H4 (cell line): Measurements from ENCODE around the gene CHID1. TPM values are rescaled to one million over a fixed set of nuclear protein-coding genes. Genes with fewer than 3 reads are reported as not detected.

Experiments used
- DNase-seq: peaks from one replicate; pipeline ENCODE4 v3.0.0-alpha.2; 2015; ENCODE audit warnings: low spot score
- total RNA-seq: library from RNA; depleted of rRNA; stranded (reverse); fragments of >200 nt; shearing (Covaris generic); gene quantifications from 2 replicates; pipeline ENCODE4 v1.2.3, GENCODE V29; 2014

Gene CHID1
- total RNA-seq, 1 experiment from 2014 or later, result 65.1 TPM

DNA sequence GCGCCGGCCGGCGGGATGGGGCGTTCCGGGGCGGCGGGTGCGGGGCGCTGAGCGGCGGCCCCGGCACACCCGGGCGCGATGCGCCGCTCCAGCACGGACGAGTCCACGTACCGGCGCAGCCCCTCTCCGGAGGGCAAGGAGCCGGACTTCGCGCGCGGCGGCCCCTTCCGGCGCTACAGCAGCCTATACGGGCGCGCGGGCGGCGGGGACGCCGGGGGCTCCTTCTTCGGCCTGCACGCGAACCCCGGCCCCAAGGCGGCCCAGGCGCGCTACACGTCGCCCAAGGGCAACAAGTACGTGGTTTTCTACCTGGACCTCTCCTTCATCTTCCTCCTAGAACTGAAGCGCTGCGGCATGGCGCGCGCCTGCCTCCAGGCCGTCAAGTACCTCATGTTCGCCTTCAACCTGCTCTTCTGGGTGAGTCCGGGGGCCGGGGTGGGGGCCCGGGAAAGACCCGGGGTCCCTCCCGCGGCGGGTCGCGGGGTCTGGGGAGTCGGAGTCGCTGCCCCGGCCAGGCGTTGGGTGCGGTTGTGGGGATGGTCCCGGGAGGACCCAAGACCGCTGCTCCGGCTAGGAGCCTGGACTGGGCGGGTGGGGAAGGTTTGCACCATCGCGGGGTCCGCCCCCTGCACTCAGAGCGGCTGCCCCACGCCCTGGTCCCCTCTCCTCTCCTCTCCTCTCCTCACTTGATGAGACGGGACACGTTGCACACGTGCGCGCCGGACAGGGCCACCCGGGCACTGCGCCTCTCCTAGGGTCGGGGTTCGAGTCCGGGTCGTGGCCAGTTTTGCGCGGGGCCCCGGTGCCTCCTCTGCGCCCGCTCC is 60.4 kb downstream of the CHID1 start:
- DNase-seq, result no peak

DNA sequence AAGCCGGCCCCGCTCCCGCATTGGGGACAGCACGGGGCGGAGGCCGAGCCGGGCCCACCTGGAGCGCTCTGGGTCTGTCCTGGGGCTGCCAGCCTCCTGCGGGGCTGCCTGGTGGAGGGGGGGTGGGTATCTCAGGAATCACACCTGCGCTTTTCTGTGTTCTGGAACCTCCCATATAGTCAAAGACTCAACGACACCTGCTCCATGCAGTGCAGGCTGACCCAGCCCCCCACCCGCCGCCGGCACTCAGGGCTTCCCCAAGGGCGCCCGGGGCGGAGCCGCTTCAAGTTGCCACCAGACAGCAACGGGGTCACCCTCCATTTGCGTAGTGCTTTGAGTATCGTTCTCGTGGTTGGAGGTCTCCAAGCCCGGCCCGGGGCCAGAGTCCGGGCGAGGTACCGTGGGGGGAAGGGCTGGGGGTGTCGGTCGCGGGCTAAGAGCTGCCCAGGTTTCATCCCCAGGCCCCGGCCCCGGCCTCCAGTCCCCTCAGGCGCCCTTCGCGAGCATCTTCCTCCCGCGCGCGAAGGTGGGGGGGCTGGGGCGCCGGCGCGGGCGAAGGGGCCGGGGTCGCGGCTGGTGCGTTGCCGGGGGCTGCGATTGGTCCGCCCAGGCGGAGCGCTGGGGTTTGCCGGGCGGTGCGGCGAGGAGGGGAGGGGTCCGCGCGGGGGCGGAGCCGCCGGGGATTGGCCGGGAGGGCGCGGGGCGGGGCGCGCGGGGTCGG is 61.3 kb downstream of the CHID1 start:
- DNase-seq, result no peak

DNA sequence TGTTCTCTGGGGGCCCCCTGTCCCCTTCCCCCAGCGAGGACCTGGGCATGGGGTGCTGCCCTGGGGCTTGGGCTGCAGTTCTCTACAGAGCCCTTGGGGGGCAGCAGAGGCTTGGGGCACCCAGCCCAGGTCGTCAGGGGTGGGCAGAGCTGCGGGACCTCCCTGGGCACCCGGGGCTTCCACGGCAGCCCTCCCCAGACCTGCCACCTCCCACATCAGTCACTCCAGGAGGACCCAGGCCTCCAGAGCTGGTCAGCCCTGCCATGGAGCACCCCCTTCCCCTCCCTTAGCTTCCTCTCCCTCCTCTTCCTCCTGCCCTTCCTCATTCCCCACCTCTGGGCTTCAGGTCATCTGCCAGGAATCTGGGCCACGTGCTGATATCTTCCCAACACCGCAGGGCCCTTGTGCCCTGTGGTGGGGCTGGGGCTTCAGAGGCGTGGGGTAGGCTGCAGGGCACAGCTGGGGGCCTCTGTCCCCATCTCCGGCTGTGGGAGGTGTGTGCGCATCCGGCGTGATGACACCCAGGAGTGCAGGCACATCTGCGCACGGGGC is 62.2 kb downstream of the CHID1 start:
- no peak for DNase-seq

DNA sequence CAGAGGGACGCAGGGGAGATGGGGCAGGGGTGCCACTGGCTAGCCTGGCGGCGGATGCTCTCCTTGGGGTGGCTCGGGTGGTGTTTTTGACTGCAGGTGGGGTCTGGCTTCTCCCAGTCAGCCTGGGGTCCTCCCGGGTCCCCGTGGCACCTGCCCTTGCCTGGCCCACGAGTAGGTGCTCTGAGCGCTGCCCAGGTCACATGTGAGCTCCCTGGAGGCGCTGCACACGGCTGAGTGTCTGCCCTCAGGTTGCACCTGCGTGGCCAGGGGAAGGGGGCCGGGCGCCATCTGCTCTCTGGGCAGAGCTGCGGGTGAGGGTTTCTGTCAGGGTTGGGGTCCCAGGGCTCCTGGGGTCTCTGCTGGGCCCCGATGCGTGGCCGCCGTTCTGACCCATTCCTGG is 62.7 kb downstream of the CHID1 start:
- DNase-seq, result no peak

DNA sequence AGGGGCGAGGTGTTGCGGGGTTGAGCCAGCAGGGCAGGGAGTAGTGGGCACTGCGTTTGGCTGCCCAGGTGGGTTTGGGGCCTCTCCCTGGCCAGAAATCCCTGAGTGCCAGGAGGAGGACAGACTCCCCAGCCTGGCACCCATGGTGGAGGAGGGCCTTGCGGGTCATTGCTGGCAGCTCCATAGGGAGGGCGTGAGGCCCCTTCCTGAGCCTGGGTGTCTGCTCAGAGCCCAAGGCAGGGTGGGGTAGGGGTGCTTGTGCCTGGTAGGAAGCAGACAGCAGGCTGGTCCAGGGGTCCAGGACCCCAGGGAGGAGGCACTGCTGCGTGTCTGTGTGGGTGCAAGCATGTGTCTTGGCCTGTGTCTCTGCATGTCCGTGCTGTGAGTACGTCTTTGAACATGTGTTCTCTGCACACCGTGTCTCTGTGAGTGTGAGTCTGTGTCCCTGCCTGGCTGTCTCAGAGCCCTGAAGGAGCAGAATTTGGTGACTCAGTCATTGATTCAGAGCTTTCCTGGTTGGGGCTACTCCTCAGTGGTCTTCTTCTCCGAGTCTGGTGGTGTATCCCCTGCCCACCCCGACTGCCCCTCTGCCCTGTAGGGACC is 64.0 kb downstream of the CHID1 start:
- DNase-seq, result no peak

DNA sequence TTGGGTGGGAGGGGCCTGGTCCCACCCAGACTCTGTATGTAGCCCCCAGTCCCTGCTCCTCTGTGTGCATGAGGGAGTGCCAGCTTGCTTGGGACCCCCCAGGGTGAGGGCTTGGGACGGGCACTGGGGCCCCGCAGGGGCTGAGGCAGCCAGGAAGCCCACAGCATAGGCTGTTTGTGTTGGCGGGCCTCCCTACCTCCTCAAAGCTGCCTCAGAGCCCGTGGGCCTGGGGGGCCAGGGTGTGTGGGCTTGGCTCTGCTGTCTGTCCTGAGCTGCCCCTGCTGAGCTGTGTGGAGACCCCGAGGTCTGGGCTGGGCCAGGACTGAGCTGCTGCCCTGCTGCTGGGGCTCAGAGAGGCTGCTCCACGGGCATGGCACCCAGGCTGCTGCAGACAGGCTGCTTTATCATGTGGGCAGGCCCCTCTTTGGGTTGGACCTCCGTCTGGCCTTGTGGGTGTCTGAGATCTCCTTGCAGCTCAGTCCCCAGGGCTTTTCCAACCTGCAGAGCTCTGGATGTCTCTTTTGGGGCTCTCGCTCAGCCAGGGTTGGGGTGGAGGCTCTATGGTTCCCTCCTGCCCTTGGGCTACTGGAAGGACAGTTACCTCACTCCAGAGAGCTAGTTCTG is 64.6 kb downstream of the CHID1 start:
- no peak for DNase-seq

DNA sequence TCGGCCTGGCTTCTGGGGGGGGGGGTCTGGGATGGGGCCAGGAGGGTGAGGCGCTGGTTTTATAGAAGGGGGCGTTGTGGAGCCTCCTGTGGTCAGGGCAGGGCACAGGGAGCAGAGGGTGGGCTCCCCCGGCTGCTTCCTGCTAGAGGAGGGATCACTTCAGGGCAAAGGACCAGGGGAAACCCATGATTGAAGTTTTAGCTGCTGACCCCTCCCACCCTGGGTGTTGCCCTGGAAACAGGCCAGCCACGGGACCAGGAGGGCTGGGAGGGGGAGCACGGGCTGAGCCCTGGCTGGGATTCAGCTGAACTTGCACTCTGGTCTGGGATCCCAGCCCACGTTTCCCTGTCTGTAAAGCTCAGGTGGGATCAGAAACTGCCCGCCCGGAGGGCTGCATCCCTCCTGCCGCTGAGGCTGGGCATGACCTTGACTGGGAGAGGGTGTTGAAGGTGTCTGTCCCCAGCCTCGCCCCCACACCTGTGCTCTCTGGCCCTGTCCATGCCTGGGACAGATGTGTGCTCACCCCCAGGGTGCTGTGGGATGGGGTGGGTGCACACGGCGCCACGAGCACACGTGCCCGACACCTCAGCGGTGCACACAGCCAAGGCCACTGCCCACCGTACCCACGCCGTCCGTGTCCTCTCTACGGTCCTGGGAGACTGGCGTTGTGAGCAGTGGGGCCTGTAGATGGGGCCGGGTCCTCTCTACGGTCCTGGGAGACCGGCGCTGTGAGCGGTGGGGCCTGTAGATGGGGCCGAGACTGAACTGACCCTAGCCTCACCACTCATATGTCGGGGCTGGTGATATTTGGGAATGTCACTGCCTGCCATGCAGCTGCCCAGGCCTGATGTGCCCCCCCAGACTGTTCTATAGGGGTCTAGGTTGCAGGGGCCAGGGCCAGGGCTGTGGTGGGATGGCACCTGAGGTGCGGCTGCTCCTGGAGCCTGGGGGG is 65.6 kb downstream of the CHID1 start:
- DNase-seq, result peak; percentile 95

DNA sequence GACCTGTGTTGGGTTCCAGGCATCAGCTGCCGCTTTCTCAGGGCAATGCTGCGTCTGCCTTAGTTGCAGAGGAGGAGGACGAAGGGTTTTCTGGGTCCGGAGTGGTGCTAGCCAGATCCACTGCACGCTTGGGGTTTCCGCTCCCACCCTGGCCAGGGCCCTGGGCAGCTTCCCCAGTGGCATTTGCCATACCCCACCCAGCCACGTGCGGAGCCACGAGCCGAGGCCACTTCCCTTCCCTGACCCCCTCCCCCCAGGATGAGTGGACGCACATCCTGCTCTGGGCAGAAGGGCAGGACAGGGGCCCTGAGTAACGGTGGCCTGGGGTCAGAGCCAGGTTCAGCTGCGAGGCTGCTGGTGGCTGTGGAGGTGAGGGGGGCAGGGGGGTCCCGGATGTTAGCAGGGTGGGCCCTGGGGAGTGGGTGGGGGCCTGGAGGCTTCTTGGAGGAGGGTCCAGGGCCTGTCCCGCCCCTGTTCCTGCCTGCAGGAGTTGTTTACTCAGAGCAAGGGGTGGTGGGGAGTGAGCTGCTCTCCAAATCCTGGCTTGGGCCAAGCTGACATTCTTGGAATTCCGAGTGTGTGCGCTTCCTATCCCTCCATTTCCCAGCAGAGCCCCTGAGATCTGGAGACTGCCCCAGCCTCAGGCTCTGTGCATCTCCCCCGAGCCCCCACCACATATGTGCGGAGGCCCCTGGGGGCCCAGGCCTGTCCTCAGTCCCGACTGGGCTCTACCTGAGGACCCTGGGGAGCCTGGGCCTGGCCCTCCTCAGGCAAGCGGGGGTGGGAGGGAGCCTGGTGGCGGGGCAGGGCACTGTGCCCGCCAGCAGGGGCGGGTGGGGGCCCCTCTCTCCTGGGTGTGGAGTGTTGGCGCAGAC is 66.6 kb downstream of the CHID1 start:
- DNase-seq, result peak; percentile 96

DNA sequence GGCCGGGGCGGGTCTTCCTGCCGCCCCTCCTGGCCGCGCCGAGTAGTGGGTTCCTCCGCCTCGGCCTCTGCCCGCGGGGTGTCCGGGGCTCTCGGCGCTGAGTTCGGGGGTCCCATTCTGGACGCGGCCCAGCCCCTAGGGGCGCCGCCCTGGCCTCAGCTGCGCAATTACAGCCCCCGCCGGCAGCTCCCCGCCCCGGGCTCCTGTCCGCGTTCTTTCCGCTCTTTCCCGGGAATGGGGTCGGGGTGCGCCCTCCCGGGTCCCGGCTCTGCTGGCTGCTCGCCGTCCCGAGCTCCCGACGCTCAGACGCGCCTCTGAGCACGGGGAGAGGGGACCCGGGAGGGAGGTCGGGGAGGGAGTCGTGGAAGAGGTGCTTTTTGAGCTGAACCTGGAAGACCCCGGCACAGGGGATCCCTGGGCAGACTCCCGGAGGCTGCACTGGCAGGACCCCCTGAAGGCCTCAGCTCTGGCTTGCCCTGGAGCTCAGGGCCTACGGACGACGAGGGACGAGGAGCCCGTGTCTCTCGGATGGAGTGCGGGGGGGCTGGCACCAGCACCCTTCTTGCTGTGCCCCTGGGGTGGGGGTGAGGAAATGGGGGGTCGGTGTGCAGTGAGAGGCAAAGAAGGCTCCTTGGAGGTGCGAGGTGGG is 67.4 kb downstream of the CHID1 start:
- no peak for DNase-seq

DNA sequence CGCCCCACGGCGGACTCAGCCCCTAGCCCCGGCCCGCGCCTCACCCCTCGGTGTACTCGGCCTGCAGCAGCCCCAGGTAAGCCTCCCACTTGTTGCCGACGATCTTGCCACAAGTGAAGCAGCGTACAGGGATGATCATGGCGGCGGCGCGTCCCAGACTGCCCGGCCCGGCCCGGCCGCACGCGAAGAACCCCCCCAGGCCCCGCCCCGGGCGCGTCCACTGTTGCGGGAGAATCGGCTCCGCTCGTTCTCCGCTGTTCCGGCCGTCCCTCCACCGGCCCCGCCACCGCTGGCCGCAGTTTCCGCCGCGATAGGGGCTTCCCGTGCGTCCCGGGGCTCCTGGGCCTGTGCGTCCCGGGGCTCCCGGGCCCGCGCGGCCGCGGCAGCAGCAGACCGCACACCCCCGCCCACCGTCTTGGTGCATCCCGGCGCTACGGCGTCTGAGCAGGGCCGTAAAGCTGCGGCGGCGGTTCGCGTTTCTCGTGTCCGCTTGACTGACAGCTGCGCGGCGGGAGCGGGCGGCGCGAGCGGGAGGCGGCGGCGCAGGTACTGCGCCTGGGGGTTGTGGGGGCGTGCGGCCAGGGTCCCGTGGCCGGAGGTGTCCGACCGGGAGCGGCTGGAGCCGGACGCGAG is 68.1 kb downstream of the CHID1 start, which contains the start of the genes POLR2L and TSPAN4:
Gene POLR2L (minus strand): TSS at position 160 of the 633 bp plus-strand sequence. CDS start 21 bp downstream, at position 139.
Gene TSPAN4 (plus strand): TSS at position 483 of the 633 bp plus-strand sequence. CDS start 7,453 bp downstream, outside the sequence.
- peak; percentile 92 for DNase-seq

DNA sequence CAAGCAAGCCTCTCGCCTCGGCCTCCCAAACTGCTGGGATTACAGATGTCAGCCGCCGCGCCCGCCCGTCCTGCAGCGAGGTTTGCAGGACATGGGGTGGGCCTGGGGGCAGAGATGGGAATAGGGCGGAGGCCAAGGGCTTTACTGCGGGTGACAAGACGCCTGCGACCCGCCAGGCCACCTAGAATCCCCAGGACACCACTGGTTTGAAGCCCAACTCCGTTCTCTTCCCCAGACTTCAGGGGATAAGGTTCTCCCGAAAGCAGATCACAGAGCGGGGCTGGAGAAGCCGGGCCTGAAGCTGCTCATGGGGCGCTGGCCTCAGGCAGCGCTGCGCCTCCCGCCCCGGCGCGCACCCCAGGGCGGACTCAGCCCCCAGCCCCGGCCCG is 68.6 kb downstream of the CHID1 start:
- no peak for DNase-seq

DNA sequence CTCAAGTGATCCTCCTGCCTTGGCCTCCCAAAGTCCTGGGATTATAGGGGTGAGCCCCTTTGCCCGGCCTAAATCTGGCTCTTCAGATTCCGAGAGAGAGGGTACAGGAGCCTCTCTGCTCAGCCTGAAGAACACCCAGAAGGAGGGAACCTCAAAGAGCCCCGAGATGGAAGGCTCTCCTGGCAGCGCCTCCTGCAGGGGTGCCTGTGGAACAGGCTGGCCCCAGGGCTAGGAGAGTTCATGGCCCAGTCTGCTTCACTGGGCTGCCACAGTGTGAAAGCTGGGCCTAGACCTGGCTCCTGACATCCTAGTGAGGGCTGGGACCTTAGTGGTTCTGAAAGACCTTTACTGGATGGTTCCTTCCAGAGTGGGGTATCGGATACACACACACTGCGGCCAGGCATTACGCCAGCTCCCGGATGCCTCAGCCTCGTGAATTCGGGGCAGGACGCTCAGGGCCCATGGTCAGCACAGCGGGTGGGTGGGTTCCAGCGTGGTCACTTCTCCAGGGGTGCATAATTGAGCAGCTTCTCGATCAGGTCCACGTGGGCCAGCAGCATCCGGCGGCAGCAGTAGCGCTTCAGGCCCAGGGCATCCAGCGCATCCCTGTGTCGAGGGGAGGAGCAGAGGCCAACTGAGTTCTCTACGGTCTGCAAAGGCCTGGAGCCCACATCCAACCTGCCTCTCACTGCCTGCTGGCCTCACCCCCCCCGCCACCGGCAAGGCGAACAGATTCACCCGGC is 70.6 kb downstream of the CHID1 start:
- DNase-seq, result no peak

DNA sequence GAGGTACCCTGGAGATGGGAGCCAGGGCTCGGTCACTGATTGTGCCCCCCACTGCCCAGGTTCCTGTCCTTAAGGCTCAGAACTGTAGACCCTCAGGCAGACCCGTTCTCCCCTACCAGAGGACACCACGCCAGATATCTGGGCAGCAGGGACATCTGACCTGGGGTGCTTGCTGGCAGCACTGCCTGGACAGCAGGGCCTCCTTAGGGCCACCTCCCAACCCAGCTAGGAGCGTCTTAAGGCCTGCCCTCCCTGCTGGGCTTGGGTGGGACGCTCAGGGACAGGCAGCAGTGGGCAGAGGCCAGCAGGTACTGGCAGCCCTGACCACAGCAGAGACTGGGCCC is 71.4 kb downstream of the CHID1 start:
- no peak for DNase-seq

DNA sequence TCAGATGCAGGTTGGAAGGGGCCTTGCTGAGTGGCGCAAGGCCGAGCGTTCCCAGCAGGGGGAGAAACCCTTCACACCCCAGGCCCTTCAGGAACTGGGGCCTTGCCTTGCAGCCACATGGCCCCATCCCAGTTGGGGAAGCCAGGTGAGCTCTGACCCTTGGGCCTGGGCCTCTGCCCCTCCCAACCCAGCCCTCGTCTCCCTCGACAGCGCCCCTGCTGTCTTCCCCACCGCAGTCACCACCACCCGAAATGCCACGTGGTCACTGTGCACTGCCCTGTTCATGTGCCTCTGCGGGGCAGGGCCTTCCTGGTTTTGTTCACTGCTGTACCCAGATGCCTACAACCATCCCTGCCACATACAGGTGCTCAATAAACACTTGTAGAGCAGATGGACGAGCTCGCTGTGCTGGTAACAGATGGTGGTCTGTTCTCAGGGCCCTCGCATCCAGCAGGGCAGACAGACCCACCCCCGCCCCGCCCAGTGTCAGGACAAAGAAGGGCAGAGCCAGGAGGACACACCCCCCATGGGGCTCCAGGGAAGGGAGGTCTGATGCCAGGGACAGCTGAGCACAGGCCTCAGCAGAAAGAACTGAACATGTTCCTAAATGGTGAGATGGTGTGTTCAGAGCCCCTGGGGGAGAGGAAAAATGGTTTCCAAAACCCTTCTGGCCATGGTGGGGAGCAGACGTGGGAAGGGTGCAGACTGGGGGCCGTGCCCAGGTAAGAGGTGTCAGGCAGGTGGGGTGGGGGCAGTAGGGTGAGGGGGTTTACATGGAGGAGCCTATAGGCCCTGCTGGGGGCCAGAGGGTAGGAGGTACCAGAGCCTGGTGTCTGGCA is 72.0 kb downstream of the CHID1 start:
- peak; percentile 70 for DNase-seq

DNA sequence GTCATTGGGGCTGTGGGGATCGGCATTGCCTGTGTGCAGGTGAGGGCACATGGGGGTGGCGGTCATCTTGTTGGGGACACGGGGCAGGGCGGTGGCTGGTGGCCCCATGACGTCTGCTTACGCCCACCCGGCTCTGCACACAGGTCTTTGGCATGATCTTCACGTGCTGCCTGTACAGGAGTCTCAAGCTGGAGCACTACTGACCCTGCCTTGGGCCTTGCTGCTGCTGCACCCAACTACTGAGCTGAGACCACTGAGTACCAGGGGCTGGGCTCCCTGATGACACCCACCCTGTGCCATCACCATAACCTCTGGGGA is 72.7 kb downstream of the CHID1 start:
- DNase-seq, result no peak

DNA sequence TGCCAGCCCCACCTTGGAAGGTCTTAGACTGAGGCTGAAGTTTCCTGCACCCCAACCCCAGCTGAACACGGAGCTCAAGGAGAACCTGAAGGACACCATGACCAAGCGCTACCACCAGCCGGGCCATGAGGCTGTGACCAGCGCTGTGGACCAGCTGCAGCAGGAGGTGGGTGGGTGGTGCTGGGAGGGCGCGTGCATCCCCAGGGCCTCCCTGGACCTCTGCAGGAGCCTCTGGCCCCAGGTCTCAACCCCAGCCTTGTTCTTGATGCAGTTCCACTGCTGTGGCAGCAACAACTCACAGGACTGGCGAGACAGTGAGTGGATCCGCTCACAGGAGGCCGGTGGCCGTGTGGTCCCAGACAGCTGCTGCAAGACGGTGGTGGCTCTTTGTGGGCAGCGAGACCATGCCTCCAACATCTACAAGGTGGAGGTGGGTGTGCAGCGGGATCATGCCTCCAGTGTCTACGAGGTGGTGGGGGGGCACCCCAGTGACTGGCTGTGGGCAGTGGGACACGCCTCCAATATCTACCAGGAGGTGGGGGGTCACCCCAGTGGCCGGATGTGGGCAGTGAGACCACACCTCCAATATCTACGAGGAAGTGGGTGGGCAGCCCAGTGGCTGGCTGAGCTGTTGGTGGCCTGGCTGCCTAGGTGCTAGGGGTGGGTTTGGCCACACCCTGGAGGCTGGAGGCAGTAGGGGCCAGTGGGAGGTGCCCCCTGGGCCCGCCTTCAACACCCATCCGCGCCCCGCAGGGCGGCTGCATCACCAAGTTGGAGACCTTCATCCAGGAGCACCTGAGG is 73.2 kb downstream of the CHID1 start:
- DNase-seq, result no peak
